HG02759 (cell line): Measurements from ENCODE around the gene FAM24A.
"Not testable (repeated sequence)": the region's sequence is repeated elsewhere in the genome, so short reads cannot be mapped to it uniquely, and the experiment has no call there.

Source experiments
- ATAC-seq: cut with Tn5 transposase; IDR thresholded peaks from one replicate; pipeline ENCODE4 v1.9.1; 2021; ENCODE audit warnings: mild to moderate bottlenecking, moderate library complexity; ENCODE audit not compliant: unreplicated experiment

Gene FAM24A, protein sequence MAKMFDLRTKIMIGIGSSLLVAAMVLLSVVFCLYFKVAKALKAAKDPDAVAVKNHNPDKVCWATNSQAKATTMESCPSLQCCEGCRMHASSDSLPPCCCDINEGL

DNA sequence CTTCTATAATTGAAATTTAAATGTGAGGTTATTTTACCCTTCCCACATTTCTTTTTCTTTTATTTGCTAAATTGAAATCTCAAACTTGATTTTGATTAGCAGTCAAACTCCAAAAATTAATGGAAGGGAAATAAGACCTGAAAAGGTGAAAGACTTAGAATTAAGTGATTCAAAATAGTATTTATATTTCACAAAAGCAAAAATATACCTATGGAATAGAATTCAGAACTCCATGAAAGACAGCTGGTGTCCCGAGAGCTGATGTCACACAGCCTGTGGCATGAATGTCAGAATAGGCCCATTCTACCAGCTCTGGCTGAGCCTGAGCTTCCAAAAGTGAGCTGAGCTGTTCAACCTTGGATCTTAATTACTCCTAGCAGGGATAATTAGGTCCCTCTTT lies at the start of gene FAM24A:
TSS of gene FAM24A (plus strand) at position 301 of the 400 bp plus-strand sequence. CDS start 1,025 bp downstream, outside the sequence.
- no peak for ATAC-seq

DNA sequence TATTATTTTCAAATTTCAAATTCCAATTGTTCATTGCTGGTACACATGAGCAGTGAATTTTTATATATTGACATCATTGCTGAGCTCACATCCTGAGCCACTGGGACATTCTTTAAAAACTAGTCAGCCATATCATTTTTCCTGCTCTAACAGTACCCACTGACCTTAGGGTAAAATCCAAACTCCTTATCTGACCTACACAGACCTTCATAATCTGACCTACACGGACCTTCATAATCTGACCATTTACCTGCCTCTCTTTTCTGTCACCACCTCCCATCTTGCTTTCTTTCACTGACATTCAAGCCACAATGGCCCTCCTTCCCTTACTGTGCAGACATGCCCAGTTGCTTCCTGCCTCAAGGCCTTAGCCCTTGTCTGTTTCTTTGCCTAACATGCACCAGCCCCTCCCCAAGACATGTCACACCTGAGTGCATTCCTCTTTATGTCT lies 48.7 kb upstream of the FAM24A start:
- no peak for ATAC-seq

DNA sequence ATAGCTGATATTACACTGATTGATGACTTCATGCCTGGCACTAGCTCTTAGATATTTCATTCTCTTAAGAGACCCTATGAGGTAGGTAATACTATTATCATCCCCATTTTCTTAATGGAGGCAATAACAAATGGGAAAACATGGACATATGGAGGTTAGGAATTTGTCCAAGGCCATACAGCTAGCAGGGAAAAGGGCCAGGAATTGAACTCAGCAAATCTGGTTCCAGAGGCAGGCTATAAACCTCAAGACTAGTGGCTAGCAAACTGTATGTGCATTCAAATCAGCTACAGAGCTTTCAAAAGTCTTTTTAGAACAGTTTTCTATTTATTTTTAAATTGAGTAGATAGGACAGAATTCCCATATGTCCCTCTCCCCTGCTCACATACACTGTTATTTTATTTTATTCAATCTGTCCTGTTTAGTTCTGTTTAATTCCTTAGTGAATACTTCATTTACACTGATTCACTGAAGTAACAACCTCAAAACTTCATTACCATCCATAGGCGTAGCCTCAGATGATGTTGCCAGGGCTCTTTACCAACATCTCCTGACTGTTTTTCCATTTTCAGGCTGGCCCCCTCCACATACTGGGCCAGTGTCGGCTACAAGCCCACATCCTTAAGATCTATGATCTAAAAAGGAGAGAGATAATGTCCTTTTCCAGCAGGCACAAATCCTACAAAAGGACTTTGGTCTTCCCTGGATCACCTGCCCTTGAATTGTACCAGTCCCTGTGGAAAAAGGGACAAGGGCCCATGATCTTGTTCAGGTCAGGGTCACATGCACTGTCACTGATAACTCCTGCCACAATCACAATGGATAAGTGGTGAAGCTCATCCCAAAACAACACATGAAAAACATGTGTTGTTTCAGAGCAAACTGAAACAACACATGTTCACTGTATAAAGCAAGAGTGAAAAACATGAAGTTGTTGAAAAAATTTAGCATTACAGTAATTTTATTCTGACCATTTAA lies 46.9 kb upstream of the FAM24A start:
- ATAC-seq = no peak

DNA sequence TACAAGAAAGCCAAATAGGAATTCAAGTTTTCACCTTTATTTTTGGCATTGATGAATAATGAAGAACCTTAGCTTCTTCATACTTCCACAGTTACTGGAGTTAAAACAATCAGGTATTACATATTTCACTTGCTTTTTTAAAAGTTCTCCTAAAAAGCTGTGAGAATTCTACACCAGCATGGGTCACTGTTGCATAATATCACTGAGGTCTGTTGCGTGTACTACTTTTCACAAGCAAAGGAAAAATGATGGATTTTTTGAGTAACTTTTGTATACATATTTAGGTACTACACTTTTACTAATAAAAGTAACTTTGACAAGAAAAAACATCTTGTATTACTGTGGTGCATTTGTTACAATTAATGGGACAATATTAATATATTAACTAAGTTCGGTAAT lies 46.2 kb upstream of the FAM24A start:
- no peak for ATAC-seq

DNA sequence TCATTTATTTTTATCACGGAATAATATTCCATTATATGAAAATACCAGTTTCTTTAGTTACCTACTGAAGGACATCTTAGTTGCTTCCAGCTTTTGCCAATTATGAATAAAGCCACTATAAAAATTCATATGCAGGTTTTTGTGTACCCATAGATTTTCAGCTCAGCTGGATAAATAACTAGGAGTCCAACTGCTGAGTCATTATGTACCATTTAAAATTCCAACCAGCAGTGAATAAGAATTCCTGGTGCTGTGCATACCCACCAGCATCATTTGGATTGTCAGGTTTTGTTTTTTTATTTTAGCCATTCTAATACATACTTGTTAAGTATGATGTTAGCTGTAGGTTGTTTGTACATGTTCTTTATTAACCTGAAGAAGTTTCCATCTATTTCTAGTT lies 45.5 kb upstream of the FAM24A start:
- ATAC-seq = no peak

DNA sequence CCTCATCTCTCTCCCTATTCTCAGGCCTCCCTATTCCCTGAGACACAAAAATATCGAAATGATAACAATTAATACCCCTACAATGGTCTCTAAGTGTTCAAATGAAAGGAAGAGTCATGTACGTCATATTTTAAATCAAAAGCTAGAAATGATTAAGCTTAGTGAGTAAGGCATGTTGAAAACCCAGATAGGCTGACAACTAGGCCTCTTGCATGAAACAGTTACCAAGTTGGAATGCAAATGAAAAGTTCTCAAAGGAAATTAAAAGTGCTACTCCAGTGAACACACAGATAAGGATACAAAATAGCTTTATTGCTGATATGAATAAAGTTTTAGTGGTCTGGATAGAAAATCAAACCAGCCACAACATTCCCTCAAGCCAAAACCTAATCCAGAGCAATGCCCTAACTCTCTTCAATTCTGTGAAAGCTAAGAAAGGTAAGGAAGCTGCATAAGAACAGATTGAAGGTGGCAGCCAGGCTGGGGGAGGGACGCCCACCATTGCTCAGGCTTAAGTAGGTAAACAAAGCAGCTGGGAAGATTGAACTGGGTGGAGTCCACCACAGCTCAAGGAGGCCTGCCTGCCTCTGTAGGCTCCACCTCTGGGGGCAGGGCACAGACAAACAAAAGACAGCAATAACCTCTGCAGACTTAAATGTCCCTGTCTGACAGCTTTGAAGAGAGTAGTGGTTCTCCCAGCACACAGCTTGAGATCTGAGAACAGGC lies 43.5 kb upstream of the FAM24A start:
- not testable (repeated sequence) for ATAC-seq

DNA sequence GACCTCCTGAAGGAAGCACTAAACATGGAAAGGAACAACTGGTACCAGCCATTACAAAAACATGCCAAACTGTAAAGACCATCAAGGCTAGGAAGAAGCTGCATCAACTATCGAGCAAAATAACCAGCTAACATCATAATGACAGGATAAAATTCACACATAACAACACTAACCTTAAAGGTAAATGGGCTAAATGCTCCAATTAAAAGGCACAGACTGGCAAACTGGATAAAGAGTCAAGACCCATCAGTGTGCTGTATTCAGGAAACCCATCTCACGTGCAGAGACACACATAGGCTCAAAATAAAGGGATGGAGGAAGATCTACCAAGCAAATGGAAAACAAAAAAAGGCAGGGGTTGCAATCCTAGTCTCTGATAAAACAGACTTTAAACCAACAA lies 41.6 kb upstream of the FAM24A start:
- ATAC-seq = not testable (repeated sequence)

DNA sequence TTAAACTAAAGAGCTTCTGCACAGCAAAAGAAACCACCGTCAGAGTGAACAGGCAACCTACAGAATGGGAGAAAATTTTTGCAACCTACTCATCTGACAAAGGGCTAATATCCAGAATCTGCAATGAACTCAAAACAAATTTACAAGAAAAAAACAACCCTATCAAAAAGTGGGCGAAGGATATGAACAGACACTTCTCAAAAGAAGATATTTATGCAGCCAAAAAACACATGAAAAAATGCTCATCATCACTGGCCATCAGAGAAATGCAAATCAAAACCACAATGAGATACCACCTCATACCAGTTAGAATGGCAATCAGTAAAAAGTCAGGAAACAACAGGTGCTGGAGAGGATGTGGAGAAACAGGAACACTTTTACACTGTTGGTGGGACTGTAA lies 38.5 kb upstream of the FAM24A start:
- not testable (repeated sequence) for ATAC-seq

DNA sequence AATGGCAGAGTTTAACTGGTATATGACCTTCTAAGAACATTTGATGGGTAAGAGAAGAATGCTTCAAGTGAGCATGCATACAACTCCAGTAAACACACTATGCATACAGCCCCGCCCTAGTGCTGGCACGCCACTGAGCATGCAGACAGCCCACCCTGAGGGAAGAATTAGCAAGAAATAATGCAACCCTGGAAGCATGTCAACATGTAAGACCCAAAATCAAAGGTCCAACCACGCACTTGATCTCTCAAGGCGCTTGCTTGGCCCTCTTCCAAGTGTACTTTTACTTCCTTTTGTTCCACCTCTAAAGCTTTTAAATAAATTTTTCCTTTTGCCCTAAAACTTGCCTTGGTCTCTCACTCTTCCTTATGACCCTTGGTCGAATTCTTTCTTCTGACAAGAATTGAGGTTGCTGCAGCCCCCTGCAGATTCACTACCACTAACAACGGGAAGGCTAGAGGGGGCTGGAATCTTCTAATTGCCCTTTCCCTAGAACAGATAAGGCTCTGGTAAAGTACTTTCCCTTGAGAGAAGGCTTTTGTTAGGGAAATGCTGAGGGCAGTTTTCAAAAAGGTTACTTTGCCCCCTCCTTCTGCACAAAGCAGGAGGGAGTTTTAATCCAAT lies 34.5 kb upstream of the FAM24A start:
- no peak for ATAC-seq

DNA sequence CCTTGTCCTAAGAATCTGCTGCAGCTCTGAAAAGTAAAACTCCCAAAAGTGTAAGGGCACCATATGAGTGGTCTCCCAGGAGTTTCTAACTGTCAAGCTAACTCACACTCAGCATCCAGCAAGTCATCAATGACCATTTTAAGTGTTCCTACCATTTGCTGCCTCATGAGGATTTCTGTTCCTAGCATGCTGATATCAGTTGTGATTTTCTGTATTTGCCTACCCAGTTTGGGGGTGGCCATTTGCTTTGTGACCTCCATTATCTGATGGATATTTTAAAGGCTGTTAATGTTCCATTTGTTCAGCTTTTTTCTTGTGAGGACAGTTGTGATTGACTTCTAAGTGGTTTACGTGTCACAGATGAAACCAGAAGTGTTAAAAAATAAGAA lies 33.9 kb upstream of the FAM24A start:
- no peak for ATAC-seq

DNA sequence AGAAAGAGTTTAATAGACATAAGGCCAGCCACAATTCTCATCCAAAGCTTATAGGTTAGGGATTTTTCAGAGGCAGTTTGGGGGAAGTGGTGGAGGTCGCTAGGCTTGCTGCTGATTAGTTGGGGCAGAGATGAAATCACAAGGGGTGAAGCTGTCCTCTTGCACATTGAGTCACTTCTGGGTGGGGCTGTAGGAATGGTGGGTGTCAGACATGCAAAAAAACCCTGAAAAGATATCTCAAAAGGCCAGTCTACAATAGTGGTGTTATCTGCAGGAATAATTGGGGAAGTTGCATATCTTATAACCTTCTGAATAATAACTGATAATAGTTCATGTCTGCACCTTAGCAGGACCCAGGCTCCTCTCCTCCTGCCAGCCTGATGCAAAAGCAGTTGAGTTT lies 33.1 kb upstream of the FAM24A start:
- no peak for ATAC-seq

DNA sequence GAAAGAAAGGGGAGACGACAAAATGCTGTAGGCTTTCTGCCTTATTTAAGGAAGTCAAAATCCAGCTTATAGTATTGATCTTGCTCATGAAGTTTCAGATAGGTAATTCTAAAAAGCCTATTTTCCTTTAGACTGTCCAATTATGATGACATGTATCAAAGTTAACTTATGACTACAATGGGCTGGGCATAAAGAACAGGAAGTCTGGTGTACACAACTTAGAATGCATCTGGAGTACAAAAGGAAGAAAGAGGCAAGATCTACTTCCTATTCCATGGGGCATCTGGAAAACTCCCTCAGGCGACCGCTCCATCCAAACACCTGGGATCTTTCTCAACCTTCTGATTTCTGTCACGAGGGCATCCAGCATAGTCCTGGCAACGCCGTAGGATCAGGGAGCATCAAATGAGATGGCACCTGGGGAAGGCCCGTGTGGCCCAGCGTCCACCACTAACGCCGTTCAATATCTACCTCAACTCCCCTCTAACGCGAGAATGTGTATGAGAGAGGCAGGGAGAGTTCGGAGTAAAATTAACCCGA lies 31.5 kb upstream of the FAM24A start:
- ATAC-seq = peak; percentile 21

DNA sequence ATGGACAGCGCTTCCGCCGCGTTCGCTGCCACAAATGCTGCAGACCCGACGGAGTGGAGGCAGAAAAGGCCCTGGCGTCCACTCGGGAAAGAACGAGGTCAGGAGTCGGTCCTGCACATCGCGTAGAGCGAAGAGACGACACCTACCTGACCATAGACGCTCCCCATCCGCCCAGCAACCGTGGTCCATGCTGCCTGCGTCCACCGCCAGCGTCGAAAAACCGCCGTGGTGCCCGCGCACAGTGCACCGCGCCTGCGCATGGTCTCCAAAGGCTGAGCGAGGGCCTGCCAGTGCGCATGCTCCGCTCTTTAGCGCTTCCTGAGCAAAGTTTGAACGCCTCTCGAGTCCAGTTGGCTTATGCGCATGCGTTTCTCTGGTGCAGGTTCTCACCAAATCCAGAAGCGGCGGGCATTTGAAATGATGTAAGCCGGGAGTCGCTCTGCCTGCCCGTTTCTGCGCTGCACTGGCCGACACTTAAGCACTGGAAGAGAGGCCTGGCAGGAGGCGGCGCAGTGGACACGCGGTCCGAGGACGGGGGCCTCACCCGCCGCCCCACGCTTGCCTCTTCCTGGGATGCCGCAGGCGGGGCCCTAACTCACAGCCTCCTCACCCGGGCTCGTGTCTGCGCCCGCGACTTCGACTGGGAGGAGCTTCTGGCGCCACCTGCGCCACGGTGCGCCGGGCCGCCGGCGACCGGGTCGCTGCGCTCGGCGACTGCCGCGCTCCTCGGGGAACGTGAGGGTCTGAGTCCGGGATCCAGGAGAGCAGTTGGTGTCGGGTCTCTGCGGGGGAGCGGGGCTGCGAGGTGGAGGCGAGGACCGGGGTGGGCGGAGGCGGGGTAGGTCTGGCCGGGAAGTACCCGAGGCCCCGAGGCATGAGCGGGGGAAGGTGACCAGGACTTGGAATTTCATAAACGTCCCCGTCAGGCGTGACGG lies 30.8 kb upstream of the FAM24A start, which contains the start of gene FAM24B:
TSS of gene FAM24B (minus strand) at position 243 of the 935 bp plus-strand sequence. CDS start 29,066 bp downstream, outside the sequence.
- peak; percentile 84 for ATAC-seq

DNA sequence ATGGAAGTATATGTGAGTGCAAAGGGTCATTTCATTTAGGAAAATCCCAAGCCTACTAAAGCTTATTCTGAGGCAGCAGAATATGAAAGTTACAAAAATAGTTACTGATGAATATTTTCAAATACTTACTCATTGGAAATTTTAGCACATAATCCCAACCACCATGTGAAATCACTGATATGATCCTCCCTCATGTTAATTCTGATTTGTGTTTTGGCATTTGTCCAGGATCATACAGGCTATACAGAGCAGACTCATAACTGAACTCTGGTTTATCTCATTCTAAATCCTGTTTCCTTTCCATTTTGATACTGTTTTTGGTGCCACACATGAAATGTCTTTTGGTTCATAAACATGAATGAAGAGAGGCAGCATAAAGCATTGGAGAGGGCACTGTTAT lies 27.6 kb upstream of the FAM24A start:
- ATAC-seq = no peak

DNA sequence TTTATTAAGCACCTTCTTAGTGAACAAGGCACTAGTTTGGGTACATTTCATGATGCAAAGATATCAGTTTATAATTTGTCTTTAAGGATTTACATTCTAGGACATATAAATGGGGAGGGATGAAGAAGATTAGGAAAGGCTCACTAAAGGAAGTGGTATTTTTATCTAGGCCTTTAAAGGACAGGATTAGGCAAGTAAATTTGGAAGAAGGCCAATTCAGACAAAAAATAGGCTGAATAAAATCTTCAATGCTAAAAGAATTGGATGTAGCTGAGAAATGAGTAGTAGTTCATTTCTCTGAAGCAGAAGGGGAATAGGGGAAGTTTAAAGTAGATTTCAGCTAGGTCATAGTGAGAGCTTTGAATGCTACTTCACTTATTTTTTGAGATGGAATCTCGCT lies 26.2 kb upstream of the FAM24A start:
- no peak for ATAC-seq

DNA sequence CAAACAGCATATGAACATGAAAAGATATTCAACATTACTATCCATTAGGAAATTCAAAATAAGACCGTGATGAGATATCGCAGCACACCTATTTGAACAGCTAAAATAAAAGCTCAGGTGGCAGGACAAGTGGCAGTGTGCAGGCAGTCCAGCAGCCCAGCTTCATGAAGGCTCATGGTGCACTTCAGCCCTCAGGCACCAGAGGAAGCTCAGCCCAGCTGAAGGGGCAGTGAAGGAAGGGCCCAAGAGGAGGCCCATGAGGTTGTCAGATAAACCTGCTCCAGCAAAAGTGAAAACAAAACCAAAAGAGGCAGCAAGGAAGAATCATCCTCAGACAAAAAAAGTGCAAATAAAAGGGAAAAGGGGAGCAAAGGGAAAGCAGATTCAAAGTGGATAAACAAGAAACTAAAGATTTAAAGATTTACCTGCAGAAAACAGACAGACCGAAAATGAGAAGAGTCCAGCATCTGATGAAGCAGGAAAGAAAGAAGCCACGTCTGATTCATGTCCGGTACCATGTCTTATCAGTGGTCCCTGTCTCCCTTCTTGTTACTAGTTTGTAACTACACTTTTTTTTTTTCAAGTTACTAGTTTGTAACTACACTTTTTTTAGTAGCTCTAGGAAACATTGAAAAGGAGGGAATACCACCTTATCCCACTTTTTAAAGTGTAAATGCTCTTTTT lies 16.0 kb upstream of the FAM24A start:
- no peak for ATAC-seq

DNA sequence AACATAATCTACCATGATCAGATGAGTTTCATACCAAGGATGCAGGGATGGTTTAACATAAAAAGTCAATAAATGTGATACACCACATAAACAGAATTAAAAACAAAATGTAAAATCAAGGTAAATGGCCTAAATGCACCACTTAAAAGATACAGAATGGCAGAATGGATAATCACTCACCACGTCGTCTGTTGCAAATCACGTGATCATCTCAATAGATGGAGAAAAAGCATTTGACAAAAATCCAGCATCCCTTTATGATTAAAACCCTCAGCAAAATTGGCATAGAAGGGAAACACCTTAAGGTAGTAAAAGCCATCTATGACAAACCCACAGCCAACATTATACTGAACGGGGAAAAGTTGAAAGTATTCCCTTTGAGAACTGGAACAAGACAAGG lies 6.5 kb upstream of the FAM24A start:
- not testable (repeated sequence) for ATAC-seq

DNA sequence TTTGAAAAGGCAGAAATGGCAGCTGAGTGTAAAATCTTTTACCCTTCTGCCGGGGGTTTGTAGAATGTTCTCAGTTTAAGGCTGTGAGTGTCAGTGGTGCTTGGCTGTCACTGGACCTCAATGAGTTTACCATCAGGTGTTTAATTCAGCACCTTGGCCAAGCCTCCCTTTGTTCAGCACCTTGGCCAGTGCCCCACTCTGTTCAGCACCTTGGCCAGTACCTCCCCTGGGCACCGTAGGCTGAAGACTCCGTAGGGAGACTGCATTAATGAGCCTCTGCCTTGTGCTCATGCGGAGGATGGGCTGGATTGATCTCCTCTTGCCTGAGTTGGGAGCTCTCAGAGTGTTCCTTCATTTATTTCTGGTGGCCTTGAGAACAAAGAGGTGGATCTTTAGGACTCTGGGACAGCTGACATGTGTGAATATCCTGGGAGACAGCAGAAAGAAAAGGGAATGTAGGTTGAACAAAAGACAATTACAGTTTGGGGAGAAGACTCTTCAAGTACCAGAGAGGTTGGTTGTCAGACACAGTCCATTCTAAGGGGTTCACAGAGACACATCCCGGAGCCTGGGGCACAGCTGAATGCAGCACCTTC lies 1.6 kb downstream of the FAM24A start:
- ATAC-seq = no peak

DNA sequence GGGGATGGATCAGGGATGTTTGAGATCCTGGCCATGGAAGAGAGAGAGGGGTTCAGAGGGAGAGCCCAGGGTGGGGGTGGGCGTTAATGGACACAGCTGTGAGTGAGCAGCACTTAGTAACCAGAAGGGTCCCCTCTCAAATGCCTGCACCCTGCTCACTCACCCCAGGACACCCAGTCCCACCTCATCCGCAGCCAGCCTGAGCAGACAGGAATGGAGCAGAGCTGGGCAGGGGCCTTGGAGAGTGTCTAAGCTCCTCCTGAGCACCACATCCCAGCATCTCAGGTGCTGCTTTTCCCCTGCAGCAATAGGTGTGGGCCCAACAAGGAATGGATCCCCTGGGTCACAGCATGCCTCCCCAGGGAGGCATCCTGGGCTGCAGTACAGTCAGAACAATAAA lies 5.3 kb downstream of the FAM24A start:
- no peak for ATAC-seq
